Measurements from ENCODE around the gene AMZ1.
A peak's percentile ranks its signal among the peaks of the same experiment; 100 is the strongest.

The AMZ1 gene

DNA sequence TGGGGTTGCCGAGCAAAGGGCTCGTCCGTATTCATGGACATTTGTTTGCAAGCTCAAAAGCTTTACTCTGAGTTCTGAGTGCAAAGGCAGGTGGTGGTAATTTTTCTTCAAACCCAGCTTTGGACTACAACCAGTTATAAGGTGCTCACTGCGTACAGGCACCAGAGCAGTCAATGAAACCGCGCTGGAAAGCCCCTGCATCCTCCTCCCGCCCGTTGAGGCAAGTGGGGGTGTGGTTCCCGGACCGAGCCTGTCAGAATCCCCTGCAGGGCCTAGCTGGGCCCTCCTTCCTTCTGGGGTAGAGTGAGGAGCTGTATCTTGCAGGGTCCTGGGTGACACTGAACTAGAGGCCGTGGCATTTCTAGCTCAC, 22.3 kb downstream of the AMZ1 start:
- peak; percentile 89 for DNase-seq (ENCODE audit: low spot score)
- in situ Hi-C loops (cut with MboI; ENCODE audit: low pct_unique_long_range_greater_than_20kb, low sequenced_read_pairs, unreplicated experiment): no loop called here
- TF ChIP-seq, protein P1, sequence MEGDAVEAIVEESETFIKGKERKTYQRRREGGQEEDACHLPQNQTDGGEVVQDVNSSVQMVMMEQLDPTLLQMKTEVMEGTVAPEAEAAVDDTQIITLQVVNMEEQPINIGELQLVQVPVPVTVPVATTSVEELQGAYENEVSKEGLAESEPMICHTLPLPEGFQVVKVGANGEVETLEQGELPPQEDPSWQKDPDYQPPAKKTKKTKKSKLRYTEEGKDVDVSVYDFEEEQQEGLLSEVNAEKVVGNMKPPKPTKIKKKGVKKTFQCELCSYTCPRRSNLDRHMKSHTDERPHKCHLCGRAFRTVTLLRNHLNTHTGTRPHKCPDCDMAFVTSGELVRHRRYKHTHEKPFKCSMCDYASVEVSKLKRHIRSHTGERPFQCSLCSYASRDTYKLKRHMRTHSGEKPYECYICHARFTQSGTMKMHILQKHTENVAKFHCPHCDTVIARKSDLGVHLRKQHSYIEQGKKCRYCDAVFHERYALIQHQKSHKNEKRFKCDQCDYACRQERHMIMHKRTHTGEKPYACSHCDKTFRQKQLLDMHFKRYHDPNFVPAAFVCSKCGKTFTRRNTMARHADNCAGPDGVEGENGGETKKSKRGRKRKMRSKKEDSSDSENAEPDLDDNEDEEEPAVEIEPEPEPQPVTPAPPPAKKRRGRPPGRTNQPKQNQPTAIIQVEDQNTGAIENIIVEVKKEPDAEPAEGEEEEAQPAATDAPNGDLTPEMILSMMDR (IDR thresholded peaks at IDR 0.05; ENCODE audit: extremely low read depth, insufficient read depth, missing control alignments): no peak

DNA sequence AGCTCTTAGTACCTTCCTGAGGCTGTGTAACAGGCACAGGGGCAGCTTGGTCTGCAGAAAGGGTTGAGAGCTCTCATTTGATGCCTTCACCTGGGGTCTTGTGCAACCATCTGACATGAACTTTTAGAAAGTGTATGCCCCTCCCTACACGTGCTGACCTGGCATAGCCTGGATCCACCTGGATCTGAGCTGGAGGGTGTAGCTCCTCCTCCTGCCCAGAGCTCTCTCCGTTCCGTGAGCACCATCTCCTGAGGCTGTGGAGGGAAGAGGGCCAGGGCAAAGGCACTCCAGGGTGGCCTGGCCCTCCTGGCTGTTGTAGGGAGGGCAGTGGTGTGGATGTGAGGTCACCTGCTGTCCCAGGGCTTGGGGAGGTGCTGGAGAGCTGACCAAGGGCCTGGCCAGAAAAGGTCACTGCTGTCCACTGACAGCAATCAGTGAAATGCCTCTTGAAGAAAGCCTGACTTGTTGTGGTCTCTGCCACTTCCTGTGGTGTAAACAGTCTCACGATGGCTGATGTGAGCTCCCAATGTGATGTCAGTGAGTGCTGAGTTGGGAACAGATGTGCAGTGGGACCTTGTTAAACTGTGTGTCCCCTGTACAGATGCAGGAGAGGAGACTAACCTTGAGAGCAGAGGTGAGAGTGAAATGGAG, 23.0 kb downstream of the AMZ1 start:
- in situ Hi-C loops (cut with MboI; ENCODE audit: low pct_unique_long_range_greater_than_20kb, low sequenced_read_pairs, unreplicated experiment): no loop called here
- no peak for DNase-seq (ENCODE audit: low spot score)
- TF ChIP-seq, protein P1 (IDR thresholded peaks at IDR 0.05; ENCODE audit: extremely low read depth, insufficient read depth, missing control alignments): no peak

DNA sequence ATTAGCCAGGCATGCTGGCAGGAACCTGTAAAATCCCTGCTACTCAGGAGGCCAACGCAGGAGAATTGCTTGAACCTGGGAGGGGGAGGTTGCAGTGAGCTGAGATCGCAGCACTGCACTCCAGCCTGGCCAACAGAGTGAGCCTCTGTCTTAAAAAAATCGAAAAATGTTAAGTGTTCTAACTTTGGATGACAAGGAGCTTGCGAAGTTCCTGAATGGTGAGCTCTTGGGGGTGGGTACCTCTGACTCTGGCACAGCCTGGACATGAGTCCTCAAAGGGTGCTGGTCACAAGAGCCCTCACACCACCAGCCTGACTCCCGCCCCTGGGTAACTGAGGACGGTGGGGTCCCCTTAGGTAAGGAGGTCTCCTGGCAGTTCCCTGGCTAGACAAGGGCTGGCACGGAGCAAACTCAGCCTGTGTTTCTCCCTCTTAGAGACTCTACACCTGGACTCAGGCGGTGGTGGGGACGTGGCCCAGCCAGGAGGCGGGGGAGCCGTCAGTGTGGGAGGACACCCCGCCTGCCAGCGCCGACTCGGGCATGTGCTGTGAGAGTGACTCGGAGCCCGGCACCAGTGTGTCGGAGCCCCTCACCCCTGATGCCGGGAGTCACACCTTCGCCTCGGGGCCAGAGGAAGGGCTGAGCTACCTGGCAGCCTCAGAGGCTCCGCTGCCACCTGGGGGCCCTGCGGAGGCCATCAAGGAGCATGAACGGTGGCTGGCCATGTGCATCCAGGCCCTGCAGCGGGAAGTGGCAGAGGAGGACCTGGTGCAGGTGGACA, 24.1 kb downstream of the AMZ1 start:
- no peak for DNase-seq (ENCODE audit: low spot score)
- in situ Hi-C loops (cut with MboI; ENCODE audit: low pct_unique_long_range_greater_than_20kb, low sequenced_read_pairs, unreplicated experiment): no loop called here
- TF ChIP-seq, protein P1 (IDR thresholded peaks at IDR 0.05; ENCODE audit: extremely low read depth, insufficient read depth, missing control alignments): no peak

GRCh38 chr7:2713370-2713769, 25.4 kb downstream of the AMZ1 start:
- in situ Hi-C loops (cut with MboI; ENCODE audit: low pct_unique_long_range_greater_than_20kb, low sequenced_read_pairs, unreplicated experiment): no loop called here
- no peak for DNase-seq (ENCODE audit: low spot score)

DNA sequence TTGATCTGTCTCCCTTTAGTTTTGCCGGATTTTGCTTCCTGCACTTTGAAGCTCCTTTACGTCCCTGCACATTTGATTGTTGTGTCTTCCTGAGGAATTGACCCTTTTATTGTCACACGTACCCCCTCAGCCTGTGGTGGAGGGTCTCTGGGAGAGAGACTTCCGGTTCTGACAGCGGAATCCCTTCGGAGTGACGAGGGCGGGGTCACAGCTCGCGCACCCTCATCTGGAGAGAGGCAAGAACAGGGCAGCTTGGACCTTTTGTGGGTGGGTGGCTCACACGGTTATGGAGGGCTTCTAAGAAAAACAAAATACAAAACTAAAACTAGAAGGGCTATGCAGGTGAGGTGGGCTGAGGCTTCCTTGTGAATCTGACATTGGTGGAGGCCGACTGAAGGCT, 26.0 kb downstream of the AMZ1 start:
- in situ Hi-C loops (cut with MboI; ENCODE audit: low pct_unique_long_range_greater_than_20kb, low sequenced_read_pairs, unreplicated experiment): no loop called here
- TF ChIP-seq, protein P1 (IDR thresholded peaks at IDR 0.05; ENCODE audit: extremely low read depth, insufficient read depth, missing control alignments): no peak

More at GRCh38 chr7:2713370-2713769, 25.4 kb downstream of the AMZ1 start:
- TF ChIP-seq, protein P1 (IDR thresholded peaks at IDR 0.05; ENCODE audit: extremely low read depth, insufficient read depth, missing control alignments): no peak

GRCh38 chr7:2714636-2715035, 26.6 kb downstream of the AMZ1 start:
- in situ Hi-C loops (cut with MboI; ENCODE audit: low pct_unique_long_range_greater_than_20kb, low sequenced_read_pairs, unreplicated experiment): no loop called here
- TF ChIP-seq, protein P1 (IDR thresholded peaks at IDR 0.05; ENCODE audit: extremely low read depth, insufficient read depth, missing control alignments): no peak
- no peak for DNase-seq (ENCODE audit: low spot score)

More for the DNA sequence above, 26.0 kb downstream of the AMZ1 start:
- no peak for DNase-seq (ENCODE audit: low spot score)
